Brain pericyte (primary cell): ENCODE data around the gene AKAP13.

Experiments used
- DNase-seq: peaks from one replicate; pipeline ENCODE4 v3.0.0-alpha.2; 2012; ENCODE audit warnings: low read depth, low spot score

The AKAP13 gene

DNA sequence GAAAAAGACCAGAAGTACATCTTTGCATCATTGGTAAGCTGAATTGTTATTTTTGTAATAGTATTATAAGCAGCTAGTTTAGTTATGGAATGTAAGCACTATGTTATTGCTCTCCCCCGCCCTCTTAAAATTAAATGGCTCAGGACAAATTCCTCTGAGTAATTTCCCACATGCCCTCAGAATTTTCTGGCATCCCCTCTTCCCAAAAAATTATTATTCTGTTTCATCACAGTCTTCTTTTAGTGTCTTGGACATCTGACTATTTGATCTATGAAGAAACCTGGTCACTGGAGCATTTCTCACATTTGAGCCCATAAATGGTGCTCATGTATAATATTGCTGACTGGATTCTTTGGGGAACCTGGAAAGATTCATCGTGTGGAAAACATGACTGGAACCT, 346.1 kb downstream of the AKAP13 start:
- no peak for DNase-seq

GRCh38 chr15:85727068-85727467, 346.7 kb downstream of the AKAP13 start:
- no peak for DNase-seq

DNA sequence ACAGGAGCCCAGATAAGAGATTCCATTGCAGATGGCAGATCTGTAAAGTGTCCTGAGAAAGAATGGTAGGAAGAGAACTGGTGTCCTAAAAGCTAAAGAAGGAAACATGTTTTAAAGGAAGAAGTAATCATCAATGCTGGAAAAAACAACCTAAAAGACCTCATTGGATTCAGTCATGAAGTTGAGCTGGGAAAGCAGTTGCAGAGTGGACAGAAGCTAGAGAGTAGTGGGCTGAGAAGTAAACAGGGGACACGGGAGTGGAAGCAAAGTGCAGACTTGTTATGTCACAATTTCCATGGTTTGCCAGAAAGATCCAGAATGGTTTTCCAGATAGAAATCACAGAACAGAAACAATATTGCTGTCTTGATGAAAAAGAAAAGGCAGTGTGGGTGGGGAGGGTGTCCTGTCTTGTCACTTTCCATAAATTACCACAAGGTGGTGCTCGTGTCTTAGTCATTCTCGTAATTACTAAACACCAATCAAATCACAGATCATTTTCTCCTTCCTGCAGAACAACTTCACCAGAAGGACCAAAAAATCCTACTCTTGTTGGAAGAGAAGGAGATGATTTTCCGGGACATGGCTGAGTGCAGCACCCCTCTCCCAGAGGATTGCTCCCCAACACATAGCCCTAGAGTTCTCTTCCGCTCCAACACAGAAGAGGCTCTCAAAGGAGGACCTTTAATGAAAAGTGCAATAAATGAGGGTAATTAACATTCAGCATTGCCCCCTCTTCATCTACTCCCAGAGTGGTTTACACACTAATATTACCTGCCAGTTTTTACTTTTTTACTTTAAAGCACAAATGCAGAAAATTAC, 349.8 kb downstream of the AKAP13 start:
- DNase-seq: peak; percentile 31

DNA sequence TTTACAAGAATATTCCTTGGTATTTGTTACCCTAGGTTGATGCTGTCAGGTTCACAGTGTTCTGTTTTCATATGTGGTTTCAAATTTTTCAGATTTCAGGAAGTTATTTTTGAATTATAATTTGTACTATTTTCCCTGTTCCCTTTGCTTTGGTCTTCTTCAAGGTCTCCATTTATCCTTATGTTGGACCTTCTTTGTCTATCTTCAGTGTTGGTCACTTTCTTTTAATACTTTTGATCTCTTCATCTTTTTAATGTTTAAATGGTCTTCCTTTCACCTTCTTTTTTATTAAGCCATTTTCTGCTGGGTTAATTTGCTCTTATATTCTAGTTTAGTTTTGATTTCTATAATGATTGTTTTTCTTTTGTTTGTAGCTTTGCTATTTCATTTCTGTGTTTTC, 353.0 kb downstream of the AKAP13 start:
- no peak for DNase-seq

- no peak for DNase-seq
Measured at GRCh38 chr15:85737061-85737460, 356.7 kb downstream of the AKAP13 start.

DNA sequence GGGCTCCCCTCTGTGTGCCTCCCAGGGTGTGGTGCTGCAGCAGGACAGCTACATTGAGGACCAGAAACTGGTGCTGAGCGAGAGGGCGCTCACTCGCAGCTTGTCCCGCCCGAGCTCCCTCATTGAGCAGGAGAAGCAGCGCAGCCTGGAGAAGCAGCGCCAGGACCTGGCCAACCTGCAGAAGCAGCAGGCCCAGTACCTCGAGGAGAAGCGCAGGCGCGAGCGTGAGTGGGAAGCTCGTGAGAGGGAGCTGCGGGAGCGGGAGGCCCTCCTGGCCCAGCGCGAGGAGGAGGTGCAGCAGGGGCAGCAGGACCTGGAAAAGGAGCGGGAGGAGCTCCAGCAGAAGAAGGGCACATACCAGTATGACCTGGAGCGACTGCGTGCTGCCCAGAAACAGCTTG, 360.6 kb downstream of the AKAP13 start:
- no peak for DNase-seq

- DNase-seq: no peak
Measured at GRCh38 chr15:85741662-85742061, 361.3 kb downstream of the AKAP13 start.

DNA sequence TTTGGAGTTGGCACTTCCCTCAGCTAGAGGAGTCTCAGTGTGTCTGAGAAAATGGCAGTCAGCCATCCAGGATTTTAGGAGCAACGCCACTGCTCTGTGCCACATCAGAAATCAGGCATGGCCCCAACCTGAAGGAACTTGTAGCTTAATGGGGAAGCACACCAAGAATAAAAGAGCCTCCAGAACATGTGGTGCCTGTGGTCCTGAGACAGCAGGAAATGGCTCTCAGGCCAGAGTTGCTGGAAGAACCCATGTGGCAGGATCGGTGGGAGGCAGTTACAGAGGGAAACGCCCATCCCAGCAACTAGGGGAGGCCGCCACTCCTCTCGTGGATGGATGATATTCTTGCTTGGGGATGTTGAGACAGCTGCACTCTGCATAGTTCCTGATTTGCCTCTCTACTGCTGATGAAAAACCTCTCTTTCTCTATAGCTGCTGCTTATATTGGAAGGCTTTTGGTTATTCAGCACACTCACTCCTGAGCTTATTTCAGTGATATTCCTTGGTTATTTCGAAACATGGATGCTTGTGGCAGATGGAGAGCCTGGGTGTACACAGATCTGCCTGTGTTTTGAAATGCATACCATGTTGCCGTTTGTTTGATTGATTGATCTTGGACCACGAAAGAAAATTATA, 361.9 kb downstream of the AKAP13 start:
- peak; percentile 76 for DNase-seq

- no peak for DNase-seq
Measured at GRCh38 chr15:85743392-85744055, 363.1 kb downstream of the AKAP13 start.

- no peak for DNase-seq
Measured at GRCh38 chr15:85744579-85744978, 364.2 kb downstream of the AKAP13 start.

- no peak for DNase-seq
Measured at GRCh38 chr15:85745023-85745422, 364.6 kb downstream of the AKAP13 start.

DNA sequence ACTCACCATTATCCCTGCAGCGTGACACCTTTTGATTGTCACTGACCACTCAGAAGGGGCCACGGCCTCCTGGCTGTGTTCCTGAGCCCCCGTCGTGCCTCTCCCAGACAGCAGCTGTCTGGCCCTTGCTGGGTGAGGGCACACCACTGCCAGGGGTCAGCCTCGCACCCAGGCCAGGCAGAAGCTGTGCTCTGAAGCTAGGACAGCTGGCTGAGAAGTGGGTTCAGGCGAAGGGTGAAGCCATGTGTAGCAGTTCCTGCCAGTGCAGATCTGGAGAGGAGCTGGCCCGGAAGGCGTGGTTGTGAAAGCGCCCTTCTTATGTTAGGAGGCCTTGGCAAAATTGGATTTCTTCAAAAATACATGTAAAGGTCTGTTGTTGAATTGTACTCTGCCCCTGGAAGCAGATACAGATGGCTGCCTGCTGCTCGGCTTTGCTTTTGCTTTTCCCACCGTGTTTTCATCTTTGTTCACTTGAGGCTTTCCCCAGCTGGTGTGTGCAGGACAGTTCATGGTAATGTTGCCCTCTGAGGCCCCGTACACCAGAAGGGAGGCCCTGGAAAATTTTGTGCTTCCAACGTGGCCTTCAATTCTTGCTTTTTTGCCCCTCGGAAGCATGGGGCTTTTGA, 365.2 kb downstream of the AKAP13 start:
- DNase-seq: no peak

GRCh38 chr15:85746641-85747040, 366.2 kb downstream of the AKAP13 start:
- no peak for DNase-seq

GRCh38 chr15:85748176-85748575, 367.8 kb downstream of the AKAP13 start:
- no peak for DNase-seq

- no peak for DNase-seq
Measured at GRCh38 chr15:85748729-85749128, 368.3 kb downstream of the AKAP13 start.

DNA sequence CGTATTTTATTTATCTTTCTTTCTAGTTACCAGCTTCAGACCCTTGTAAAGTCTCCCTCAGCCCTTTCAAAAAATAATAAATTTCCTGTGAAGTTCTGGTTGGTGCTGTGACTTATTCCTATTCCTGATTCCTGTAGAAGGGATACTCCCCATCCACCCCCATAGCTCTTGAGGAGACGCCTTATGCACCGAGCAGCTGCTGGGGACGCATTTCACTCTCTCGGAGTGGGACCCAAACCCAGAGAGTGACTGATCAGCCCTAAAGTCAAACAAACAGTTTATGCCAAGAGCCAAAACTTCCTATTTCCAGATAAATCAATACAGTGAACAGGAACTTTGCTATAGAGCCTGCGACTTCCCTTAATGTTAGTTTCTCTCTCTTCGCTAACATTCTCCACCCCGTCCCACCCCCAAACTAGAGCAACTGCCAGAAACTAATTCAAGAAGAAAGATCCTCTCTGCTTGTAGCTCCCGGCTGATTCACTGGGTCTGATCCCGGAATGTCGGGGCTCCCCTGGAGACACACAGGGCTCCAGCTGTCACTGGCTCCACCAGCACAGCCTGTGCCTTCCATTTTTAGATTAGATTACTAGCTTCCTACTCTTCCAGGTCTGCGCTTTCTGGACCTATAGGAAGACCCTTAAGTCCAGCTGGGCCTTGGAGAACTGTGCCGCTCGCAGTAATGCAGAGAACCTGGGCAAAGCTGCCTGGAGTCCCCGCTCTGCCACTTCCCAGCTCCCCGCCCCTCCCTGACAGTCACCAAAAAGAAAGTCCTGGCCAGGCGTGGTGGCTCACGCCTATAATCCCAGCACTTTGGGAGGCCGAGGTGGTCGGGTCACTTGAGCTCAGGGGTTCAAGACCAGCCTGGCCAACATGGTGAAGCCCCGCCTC, 369.1 kb downstream of the AKAP13 start:
- DNase-seq: no peak

GRCh38 chr15:85750319-85751290, 370.2 kb downstream of the AKAP13 start:
- no peak for DNase-seq

DNA sequence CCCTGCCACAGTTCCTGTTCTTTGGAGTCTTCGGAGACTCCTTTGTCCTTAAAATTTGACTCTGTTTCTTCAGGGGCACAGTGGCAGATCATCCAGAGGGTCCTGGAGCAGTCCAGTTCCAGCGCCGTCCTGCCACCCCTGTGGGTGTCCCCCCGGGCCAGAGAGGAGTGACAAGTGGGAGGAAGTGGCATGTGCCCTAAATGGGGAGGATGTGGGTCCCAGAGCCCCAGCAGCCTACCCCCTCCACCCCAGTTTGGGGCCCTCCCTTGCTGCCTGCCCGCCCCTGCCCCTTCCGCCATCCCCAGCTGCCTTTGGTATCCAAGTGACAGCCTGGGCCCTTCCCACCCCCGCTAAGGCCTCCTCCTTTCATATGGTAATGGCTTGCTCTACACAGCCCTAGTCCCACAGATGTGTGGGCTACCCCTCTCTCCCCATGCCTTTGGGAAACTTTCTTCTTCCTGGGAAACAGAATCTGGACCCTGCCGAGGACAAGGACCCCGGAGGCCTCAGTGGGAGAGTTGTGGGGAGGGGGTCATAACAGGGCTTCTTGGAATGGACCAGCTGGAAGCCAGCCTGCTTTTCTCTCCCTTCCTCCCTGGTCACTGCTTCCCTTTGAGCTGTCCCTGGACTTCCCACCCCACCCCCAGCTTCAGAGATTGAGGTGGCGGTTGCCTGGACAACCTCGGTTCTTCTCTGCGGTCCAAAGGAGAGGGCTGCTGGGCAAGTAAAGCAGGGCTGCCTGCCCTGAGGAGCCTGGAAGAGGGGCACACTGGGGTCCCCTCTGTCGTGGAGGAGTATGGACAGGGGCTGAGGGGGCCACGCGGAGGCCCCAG, 371.1 kb downstream of the AKAP13 start:
- no peak for DNase-seq

DNA sequence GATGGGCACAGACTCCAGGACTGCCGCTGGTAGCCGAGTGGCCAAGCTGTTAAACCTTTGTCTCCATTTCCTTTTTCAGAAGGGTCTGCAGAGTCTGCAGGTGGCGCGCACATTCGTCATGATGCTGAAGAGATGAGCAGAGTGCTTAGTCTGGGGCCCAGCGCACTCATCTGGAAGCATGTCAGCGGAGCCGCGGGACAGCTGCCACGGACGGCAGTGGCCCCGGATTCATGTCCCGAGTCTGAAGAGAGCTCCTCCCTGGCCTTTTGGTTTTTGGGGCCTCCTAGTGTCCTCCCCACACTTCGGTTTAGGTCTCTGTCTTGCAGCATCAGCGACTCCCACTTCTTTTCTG, 371.7 kb downstream of the AKAP13 start:
- no peak for DNase-seq
